CD14-positive monocyte (primary cell): Measurements from ENCODE around the gene PCDH1. TPM values are rescaled to one million over a fixed set of nuclear protein-coding genes. Genes with fewer than 3 reads are reported as not detected.

Experiments used
- DNase-seq, 3 donors: peaks; one replicate each; pipeline ENCODE4 v3.0.0-alpha.2; 2011 to 2022
- H2AFZ ChIP-seq: 2 replicates; pipeline ENCODE4 v1.6.0; 2012; ENCODE audit warnings: mild to moderate bottlenecking, low read depth, low read length, inconsistent platforms; ENCODE audit not compliant: insufficient read depth, poor library complexity, severe bottlenecking
- H3K27ac ChIP-seq, 2 donors: 1 replicate in 1 of 2; 2 replicates in 1 of 2; pipeline ENCODE4 v1.5.1; 2012 to 2013; ENCODE audit warnings: low read length in 2 of 2, control low read depth in 1 of 2, inconsistent platforms in 1 of 2, low read depth in 1 of 2, mild to moderate bottlenecking in 1 of 2
- H3K27me3 ChIP-seq, 2 donors: one replicate each; pipeline versions ENCODE4 v1.6.0 to v1.6.1; 2011 to 2013; ENCODE audit warnings: low read length in 2 of 2; ENCODE audit not compliant: control insufficient read depth in 2 of 2, insufficient read depth in 2 of 2
- H3K36me3 ChIP-seq, 2 donors: replicated peaks in 1 of 2; 1 replicate in 1 of 2; 2 replicates in 1 of 2; pipeline versions ENCODE4 v1.5.1 to v1.6.1; 2012 to 2013; ENCODE audit warnings: low read length in 2 of 2, control low read depth in 1 of 2, inconsistent platforms in 1 of 2, mild to moderate bottlenecking in 1 of 2; ENCODE audit not compliant: insufficient read depth in 2 of 2, control insufficient read depth in 1 of 2
- H3K4me1 ChIP-seq, 2 donors: 1 replicate in 1 of 2; 2 replicates in 1 of 2; pipeline versions ENCODE4 v1.5.1 to v1.6.1; 2012 to 2013; ENCODE audit warnings: low read length in 2 of 2, control low read depth in 1 of 2, inconsistent platforms in 1 of 2, mild to moderate bottlenecking in 1 of 2, moderate library complexity in 1 of 2; ENCODE audit not compliant: insufficient read depth in 2 of 2, control insufficient read depth in 1 of 2
- H3K4me2 ChIP-seq: replicated peaks from 2 replicates; pipeline ENCODE3; 2012; ENCODE audit warnings: low read length, moderate library complexity, mild to moderate bottlenecking; ENCODE audit not compliant: poor library complexity, severe bottlenecking; ENCODE audit errors: extremely low read depth
- H3K4me3 ChIP-seq, 3 experiments: fragments of 200-600 bp in 1 of 3; sonication (generic) in 1 of 3; replicated peaks in 1 of 3; 1 replicate in 2 of 3; 2 replicates in 1 of 3; pipeline ENCODE4 v1.5.1; 2011 to 2013; ENCODE audit warnings: low read length in 3 of 3, mild to moderate bottlenecking in 3 of 3, control low read depth in 2 of 3, low read depth in 2 of 3, inconsistent platforms in 1 of 3, moderate library complexity in 1 of 3
- H3K79me2 ChIP-seq: 2 replicates; pipeline ENCODE4 v1.6.0; 2012; ENCODE audit warnings: mild to moderate bottlenecking, control low read depth, inconsistent platforms, low read length, moderate library complexity; ENCODE audit not compliant: insufficient read depth
- H3K9ac ChIP-seq: 2 replicates; pipeline ENCODE4 v1.6.0; 2017; ENCODE audit warnings: low read length, mild to moderate bottlenecking; ENCODE audit not compliant: insufficient read depth, poor library complexity, severe bottlenecking
- H3K9me3 ChIP-seq, 2 donors: replicated peaks in 1 of 2; 1 replicate in 1 of 2; 2 replicates in 1 of 2; pipeline versions ENCODE4 v1.5.1 to v1.6.1; 2012 to 2013; ENCODE audit warnings: low read length in 2 of 2, control low read depth in 1 of 2; ENCODE audit not compliant: control insufficient read depth in 1 of 2, insufficient read depth in 1 of 2
- H4K20me1 ChIP-seq: 2 replicates; pipeline ENCODE4 v1.6.0; 2012; ENCODE audit warnings: mild to moderate bottlenecking, low read length, control low read depth, moderate library complexity; ENCODE audit not compliant: insufficient read depth
- H3K27ac Mint-ChIP-seq, 7 donors: one replicate each; pipeline ENCODE4 v1.8.0; 2020; ENCODE audit warnings: mild to moderate bottlenecking in 7 of 7, mixed read lengths in 7 of 7, moderate library complexity in 6 of 7, inconsistent platforms in 2 of 7
- H3K27me3 Mint-ChIP-seq, 3 donors: one replicate each; pipeline ENCODE4 v1.8.0; 2021 to 2022; ENCODE audit warnings: low read depth in 3 of 3, mild to moderate bottlenecking in 3 of 3, mixed read lengths in 3 of 3, moderate library complexity in 3 of 3, inconsistent platforms in 1 of 3
- H3K36me3 Mint-ChIP-seq, 2 donors: one replicate each; pipeline ENCODE4 v1.8.0; 2020; ENCODE audit warnings: mixed read lengths in 2 of 2, inconsistent platforms in 1 of 2, mild to moderate bottlenecking in 1 of 2
- H3K4me1 Mint-ChIP-seq: one replicate; pipeline ENCODE4 v1.8.0; 2020; ENCODE audit warnings: mild to moderate bottlenecking, mixed read lengths
- H3K4me3 Mint-ChIP-seq, 2 donors: one replicate each; pipeline ENCODE4 v1.8.0; 2020; ENCODE audit warnings: mild to moderate bottlenecking in 2 of 2, mixed read lengths in 2 of 2, moderate library complexity in 1 of 2
- H3K9me3 Mint-ChIP-seq, 7 donors: one replicate each; pipeline ENCODE4 v1.8.0; 2020 to 2022; ENCODE audit warnings: mixed read lengths in 7 of 7, mild to moderate bottlenecking in 6 of 7, moderate library complexity in 6 of 7, inconsistent platforms in 2 of 7
- CTCF ChIP-seq: fragments of 200-600 bp; IDR thresholded peaks from one replicate; pipeline ENCODE4 v1.8.0; 2022; ENCODE audit warnings: antibody characterized with exemption, mild to moderate bottlenecking
- WGBS: methylation state at CpG from one replicate; pipeline ENCODE4 v1.1.5; 2013; ENCODE audit warnings: missing lambda C conversion rate; ENCODE audit not compliant: insufficient coverage; 5-methylcytosine and 5-hydroxymethylcytosine counted together
- intact Hi-C, 2 donors: fragments of 100-400 bp; cut with micrococcal nuclease; formaldehyde crosslinking; loops; one replicate each; pipeline versions ENCODE4 v1.15.0 to v1.15.1; 2023
- polyA plus RNA-seq, 3 donors: library from polyadenylated mRNA; depleted of rRNA in 1 of 3; unstranded in 2 of 3; stranded (reverse) in 1 of 3; fragments of 300-500 nt in 2 of 3; fragments of >200 nt in 1 of 3; fragmentation: Illumina TruSeq in 2 of 3; gene quantifications; 1 replicate in 2 of 3; 2 replicates in 1 of 3; pipeline ENCODE4 v1.2.3, GENCODE V29; 2012 to 2021

The PCDH1 gene
- polyA plus RNA-seq, 3 donors: not detected

- no peaks in the 10 kb centered on the region for H3K9me3 ChIP-seq
- no peak overlapping the region for H3K4me3 ChIP-seq
- H3K36me3 ChIP-seq: no peaks in the 10 kb centered on the region
- intact Hi-C loops: no loop called here
- no peak overlapping the region for H3K4me2 ChIP-seq
- H3K27ac Mint-ChIP-seq: no peak overlapping the region
- DNase-seq: no peak
- H3K9ac ChIP-seq: no peak overlapping the region
- no peak overlapping the region for H3K27ac ChIP-seq
- peaks cover 0 to 1% (median 0%) of the 10 kb centered on the region in 7 donors for H3K9me3 Mint-ChIP-seq
- WGBS: 97% methylated on average over 11 of the region's 16 CpGs
- peaks cover 24 to 28% (median 25%) of the 10 kb centered on the region in 3 donors for H3K27me3 Mint-ChIP-seq
- H3K79me2 ChIP-seq: no peaks in the 10 kb centered on the region
- H3K4me1 ChIP-seq: no peaks in the 10 kb centered on the region
- H3K36me3 Mint-ChIP-seq: no peaks in the 10 kb centered on the region
- H3K4me1 Mint-ChIP-seq: no peaks in the 10 kb centered on the region
- no peak for TF ChIP-seq CTCF
- H2AFZ ChIP-seq: no peak overlapping the region
- H3K4me3 Mint-ChIP-seq: no peak overlapping the region
- H3K27me3 ChIP-seq: peaks cover 0 to 14% of the 10 kb centered on the region in 2 donors
- H4K20me1 ChIP-seq: no peaks in the 10 kb centered on the region
Observed at GRCh38 chr5:141862936-141863543, 15.2 kb downstream of the PCDH1 start.

GRCh38 chr5:141861194-141861593, 17.0 kb downstream of the PCDH1 start:
- WGBS: no CpG with 5 or more reads among the region's 5 CpGs
- Histone ChIP-seq H4K20me1 (no peaks in the 10 kb centered on the region), H3K4me2 (no peak overlapping the region), H3K9me3 (no peaks in the 10 kb centered on the region), H3K27me3 (peaks cover 0 to 14% of the 10 kb centered on the region in 2 donors), H3K9ac (no peak overlapping the region), H3K36me3 (no peaks in the 10 kb centered on the region), H3K27ac (no peak overlapping the region), H3K79me2 (no peaks in the 10 kb centered on the region), H3K4me3 (no peak overlapping the region), H3K4me1 (no peaks in the 10 kb centered on the region), H2AFZ (no peak overlapping the region)
- H3K4me3 Mint-ChIP-seq: no peak overlapping the region
- no peaks in the 10 kb centered on the region for H3K4me1 Mint-ChIP-seq
- H3K36me3 Mint-ChIP-seq: no peaks in the 10 kb centered on the region
- DNase-seq: no peak
- TF ChIP-seq CTCF: no peak
- intact Hi-C loops: no loop called here
- H3K27ac Mint-ChIP-seq: no peak overlapping the region
- H3K9me3 Mint-ChIP-seq: peaks cover 0 to 1% (median 0%) of the 10 kb centered on the region in 7 donors
- peaks cover 15 to 27% (median 21%) of the 10 kb centered on the region in 3 donors for H3K27me3 Mint-ChIP-seq
